ENCODE measurements around the gene NPBWR2.

NPBWR2 gene

DNA sequence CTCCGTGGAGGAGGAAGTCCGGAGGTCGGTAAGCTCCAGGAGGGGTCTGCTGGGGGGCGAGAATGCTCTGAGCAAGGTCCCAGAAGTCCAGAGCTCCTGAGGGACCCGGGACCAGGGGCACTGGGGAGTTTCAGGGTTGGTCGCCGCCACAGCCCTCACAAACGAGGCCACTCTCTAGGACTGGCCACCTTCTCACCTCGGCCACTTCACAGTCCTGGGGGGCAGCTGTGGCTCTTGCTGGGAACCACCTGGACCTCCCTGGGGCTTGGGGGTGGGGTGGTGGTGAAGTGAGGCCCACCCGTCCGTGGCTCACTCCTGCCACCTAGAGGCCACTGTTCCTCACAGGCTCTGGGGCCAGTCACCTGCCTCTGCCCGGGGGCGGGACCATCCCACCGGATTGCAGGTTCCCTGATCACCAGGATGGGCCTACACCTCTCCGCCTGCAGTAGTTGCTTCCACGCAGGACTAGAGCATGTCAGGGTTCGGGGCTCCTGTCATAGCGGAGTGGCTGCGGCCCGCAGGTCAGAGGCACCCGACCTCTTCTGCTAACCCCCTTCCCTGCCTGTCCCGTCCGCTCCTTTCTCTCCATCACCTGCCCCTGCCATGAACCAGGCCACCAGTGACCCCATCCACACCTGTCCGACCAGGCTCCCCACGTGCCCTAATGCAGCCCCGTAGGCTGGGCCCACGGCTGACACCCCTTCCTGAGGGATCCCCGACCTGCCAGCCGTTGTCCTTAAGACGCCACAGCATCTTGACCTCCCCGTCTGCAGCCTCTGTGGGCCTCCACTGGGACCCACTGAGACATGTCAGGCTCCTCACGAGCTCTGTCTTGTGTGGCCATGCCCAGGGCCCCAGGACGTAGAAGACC lies 49.5 kb downstream of the NPBWR2 start:
- Histone ChIP-seq H3K4me1 (ENCODE audit: control insufficient read depth, insufficient read depth, low read length, unreplicated experiment) (peaks cover 33% of the 10 kb centered on the region), H3K4me3 (ENCODE audit: low read depth, low read length) (no peak overlapping the region), H3K79me2 (ENCODE audit: control insufficient read depth, insufficient read depth, low read length, unreplicated experiment) (no peaks in the 10 kb centered on the region), H3K36me3 (ENCODE audit: insufficient read depth, low read length) (no peaks in the 10 kb centered on the region), H3K27me3 (ENCODE audit: insufficient read depth, low read length) (no peaks in the 10 kb centered on the region), H3K27ac (ENCODE audit: low read depth, low read length) (no peak overlapping the region), H2AFZ (ENCODE audit: low read length, unreplicated experiment) (no peak overlapping the region)

DNA sequence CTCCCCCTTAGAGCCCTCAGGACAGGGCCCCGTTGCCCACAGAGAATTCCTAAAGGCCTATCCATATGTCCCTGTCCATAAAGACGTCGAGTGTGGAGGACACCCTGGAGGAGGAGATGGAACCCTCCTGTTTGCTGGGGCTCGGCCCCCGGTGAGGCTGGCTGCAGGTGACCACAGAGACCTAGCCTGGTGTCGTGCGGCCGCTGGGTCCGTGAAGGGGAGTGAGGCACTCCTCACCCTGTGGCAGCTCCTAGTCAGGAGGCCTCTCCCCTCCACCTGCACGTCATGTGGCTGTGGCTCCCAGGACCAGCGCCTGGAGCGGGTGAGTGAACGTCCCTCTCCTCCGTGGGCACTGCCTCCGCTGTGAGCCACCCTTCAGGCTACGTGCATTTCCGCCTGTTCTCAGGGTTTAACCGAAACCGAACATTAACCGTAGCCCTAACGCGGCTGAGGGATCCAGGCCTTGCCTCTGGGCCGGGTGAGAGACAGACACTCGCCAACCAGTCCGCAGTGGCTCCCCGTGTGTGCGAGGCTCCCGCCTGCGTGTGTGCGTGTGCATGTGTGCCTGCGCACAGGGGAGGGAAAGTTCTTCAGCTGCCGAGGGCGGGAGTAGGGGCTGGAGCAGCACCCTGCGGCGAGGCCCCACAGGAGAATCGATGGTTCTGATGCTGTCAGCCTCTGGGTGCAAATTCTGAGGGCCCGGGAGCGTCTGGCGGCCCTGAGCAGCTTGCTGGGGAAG lies 50.3 kb downstream of the NPBWR2 start:
- Histone ChIP-seq H3K4me3 (ENCODE audit: low read depth, low read length) (no peak overlapping the region), H3K27ac (ENCODE audit: low read depth, low read length) (no peak overlapping the region), H3K36me3 (ENCODE audit: insufficient read depth, low read length) (no peaks in the 10 kb centered on the region), H3K79me2 (ENCODE audit: control insufficient read depth, insufficient read depth, low read length, unreplicated experiment) (no peaks in the 10 kb centered on the region), H2AFZ (ENCODE audit: low read length, unreplicated experiment) (no peak overlapping the region), H3K27me3 (ENCODE audit: insufficient read depth, low read length) (no peaks in the 10 kb centered on the region), H3K4me1 (ENCODE audit: control insufficient read depth, insufficient read depth, low read length, unreplicated experiment) (peaks cover 28% of the 10 kb centered on the region)

DNA sequence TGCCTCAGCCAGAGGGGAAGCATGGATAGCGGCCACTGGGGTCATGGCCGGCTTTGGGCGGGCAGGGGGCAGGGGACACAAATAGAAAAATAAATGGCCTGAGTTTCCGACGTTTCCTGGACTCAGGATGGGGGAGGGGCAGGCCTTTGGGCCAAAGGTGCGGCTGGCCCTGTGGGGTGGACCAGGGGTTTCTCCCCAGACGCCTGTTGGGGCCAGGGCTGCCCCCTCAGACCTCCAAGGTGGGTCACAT lies 50.8 kb downstream of the NPBWR2 start:
- no peaks in the 10 kb centered on the region for H3K36me3 ChIP-seq (ENCODE audit: insufficient read depth, low read length)
- no peaks in the 10 kb centered on the region for H3K79me2 ChIP-seq (ENCODE audit: control insufficient read depth, insufficient read depth, low read length, unreplicated experiment)
- H3K4me3 ChIP-seq (ENCODE audit: low read depth, low read length): no peak overlapping the region
- H2AFZ ChIP-seq (ENCODE audit: low read length, unreplicated experiment): no peak overlapping the region
- no peaks in the 10 kb centered on the region for H3K27me3 ChIP-seq (ENCODE audit: insufficient read depth, low read length)
- no peak overlapping the region for H3K27ac ChIP-seq (ENCODE audit: low read depth, low read length)
- H3K4me1 ChIP-seq (ENCODE audit: control insufficient read depth, insufficient read depth, low read length, unreplicated experiment): peaks cover 28% of the 10 kb centered on the region

DNA sequence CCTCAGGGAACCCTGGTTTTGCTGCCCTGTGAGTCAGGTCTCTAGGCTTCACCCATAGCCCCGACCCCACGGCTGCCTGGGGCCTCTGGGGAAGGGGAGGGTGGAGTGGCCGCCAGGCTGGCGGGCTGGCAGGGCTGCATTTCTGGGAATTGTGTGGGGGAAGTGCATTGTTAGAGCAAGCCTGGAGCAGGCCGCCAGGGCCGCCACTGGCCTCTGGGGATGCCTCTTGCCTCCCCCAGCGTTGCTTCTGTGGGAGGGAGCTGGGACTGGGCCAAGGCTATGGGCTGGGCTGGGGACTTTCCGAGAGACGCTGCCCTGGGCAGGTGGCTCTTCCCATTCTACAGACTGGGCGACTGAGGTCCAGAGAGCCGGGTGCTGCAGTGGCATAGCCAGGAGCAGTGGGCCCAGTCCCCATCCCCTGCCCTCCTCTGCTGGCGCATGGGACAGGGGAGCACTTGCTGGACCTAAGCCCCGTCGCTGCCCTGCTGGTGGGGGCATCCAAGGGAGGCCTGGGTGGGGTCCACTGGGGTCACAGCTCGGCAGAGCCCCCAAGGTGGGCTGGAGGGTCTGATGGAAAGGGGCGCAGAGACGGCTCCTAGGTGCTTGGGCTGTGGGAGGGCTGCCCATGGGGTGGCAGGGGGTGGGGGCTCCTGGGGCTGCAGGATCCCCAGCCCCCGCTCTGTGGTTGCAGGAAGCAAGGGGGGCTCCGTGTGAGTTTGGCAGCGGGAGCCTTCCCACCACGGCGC lies 51.3 kb downstream of the NPBWR2 start:
- Histone ChIP-seq H3K4me1 (ENCODE audit: control insufficient read depth, insufficient read depth, low read length, unreplicated experiment) (peaks cover 28% of the 10 kb centered on the region), H3K27me3 (ENCODE audit: insufficient read depth, low read length) (no peaks in the 10 kb centered on the region), H3K4me3 (ENCODE audit: low read depth, low read length) (no peak overlapping the region), H3K36me3 (ENCODE audit: insufficient read depth, low read length) (no peaks in the 10 kb centered on the region), H3K79me2 (ENCODE audit: control insufficient read depth, insufficient read depth, low read length, unreplicated experiment) (no peaks in the 10 kb centered on the region), H3K27ac (ENCODE audit: low read depth, low read length) (no peak overlapping the region), H2AFZ (ENCODE audit: low read length, unreplicated experiment) (no peak overlapping the region)

DNA sequence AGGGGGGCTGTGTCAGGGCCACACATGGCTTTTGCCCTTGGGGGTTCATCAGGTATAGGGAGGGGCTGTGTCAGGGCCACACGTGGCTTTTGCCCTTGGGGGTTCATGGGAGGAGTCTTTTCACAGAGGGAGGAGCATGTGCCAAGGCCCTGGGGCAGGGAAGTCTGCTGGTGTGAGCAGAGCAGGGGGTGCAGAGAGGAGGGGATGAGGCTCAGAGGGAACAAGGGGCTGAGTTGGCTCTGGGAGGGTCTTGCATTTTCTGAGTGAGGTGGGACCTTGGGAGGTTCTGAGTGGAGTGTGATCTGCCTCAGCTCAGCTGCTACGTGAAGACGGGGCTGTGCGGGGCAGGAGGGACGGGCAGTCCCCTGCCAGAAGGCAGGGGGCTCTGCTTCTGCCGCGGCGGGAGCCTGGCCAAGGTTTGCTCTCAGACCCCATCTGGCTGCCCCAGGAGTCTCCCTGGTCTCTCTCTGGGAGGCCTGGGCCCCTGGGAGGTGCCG lies 51.9 kb downstream of the NPBWR2 start:
- H3K36me3 ChIP-seq (ENCODE audit: insufficient read depth, low read length): no peaks in the 10 kb centered on the region
- no peak overlapping the region for H3K27ac ChIP-seq (ENCODE audit: low read depth, low read length)
- no peak overlapping the region for H3K4me3 ChIP-seq (ENCODE audit: low read depth, low read length)
- H3K79me2 ChIP-seq (ENCODE audit: control insufficient read depth, insufficient read depth, low read length, unreplicated experiment): no peaks in the 10 kb centered on the region
- H3K4me1 ChIP-seq (ENCODE audit: control insufficient read depth, insufficient read depth, low read length, unreplicated experiment): peaks cover 28% of the 10 kb centered on the region
- H3K27me3 ChIP-seq (ENCODE audit: insufficient read depth, low read length): no peaks in the 10 kb centered on the region
- H2AFZ ChIP-seq (ENCODE audit: low read length, unreplicated experiment): no peak overlapping the region

- Histone ChIP-seq H3K4me1 (ENCODE audit: control insufficient read depth, insufficient read depth, low read length, unreplicated experiment) (peaks cover 32% of the 10 kb centered on the region), H3K27ac (ENCODE audit: low read depth, low read length) (no peak overlapping the region), H3K36me3 (ENCODE audit: insufficient read depth, low read length) (no peaks in the 10 kb centered on the region), H3K4me3 (ENCODE audit: low read depth, low read length) (no peak overlapping the region), H3K79me2 (ENCODE audit: control insufficient read depth, insufficient read depth, low read length, unreplicated experiment) (no peaks in the 10 kb centered on the region), H3K27me3 (ENCODE audit: insufficient read depth, low read length) (peaks cover 4% of the 10 kb centered on the region; the same call in 1 of the 2 replicates), H2AFZ (ENCODE audit: low read length, unreplicated experiment) (no peak overlapping the region)
Observed at GRCh38 chr20:64053841-64054661, 53.3 kb downstream of the NPBWR2 start.
